Lung (tissue), 12 donors: ENCODE measurements around the gene PRRT2. TPM values are rescaled to one million over a fixed set of nuclear protein-coding genes. Genes with fewer than 3 reads are reported as not detected.
A peak's percentile ranks its signal among the peaks of the same experiment; 100 is the strongest.
"Not testable (repeated sequence)": the region's sequence is repeated elsewhere in the genome, so short reads cannot be mapped to it uniquely, and the experiment has no call there.

Source experiments
- ATAC-seq: fragments of 200-7000 bp; cut with Tn5 transposase; one replicate; pipeline ENCODE4 v1.9.1; 2020; ENCODE audit warnings: moderate number of reproducible peaks; ENCODE audit not compliant: insufficient read depth, low FRiP score
- DNase-seq, 3 donors: peaks; one replicate each; pipeline ENCODE4 v3.0.0-alpha.2; 2013 to 2017
- H3K27ac ChIP-seq, 2 donors: one replicate each; pipeline ENCODE4 v1.5.1; 2013; ENCODE audit warnings: mild to moderate bottlenecking in 2 of 2, moderate library complexity in 2 of 2, control low read depth in 1 of 2, inconsistent platforms in 1 of 2, low read depth in 1 of 2, low read length in 1 of 2
- H3K27me3 ChIP-seq, 3 donors: one replicate each; pipeline ENCODE4 v1.5.1; 2013; ENCODE audit warnings: low read length in 2 of 3; ENCODE audit not compliant: control insufficient read depth in 3 of 3, insufficient read depth in 3 of 3
- H3K36me3 ChIP-seq, 4 donors: one replicate each; pipeline ENCODE4 v1.5.1; 2013; ENCODE audit warnings: low read length in 4 of 4, mild to moderate bottlenecking in 1 of 4, moderate library complexity in 1 of 4; ENCODE audit not compliant: control insufficient read depth in 4 of 4, insufficient read depth in 4 of 4
- H3K4me1 ChIP-seq, 5 donors: one replicate each; pipeline ENCODE4 v1.5.1; 2013; ENCODE audit warnings: low read length in 5 of 5, mild to moderate bottlenecking in 2 of 5, moderate library complexity in 1 of 5; ENCODE audit not compliant: control insufficient read depth in 5 of 5, insufficient read depth in 5 of 5
- H3K4me3 ChIP-seq: one replicate; pipeline ENCODE4 v1.5.1; 2013; ENCODE audit warnings: mild to moderate bottlenecking, control low read depth, moderate library complexity
- H3K9ac ChIP-seq, 2 donors: one replicate each; pipeline ENCODE4 v1.5.1; 2013; ENCODE audit warnings: low read length in 2 of 2, control low read depth in 1 of 2; ENCODE audit not compliant: insufficient read depth in 1 of 2
- H3K9me3 ChIP-seq, 4 donors: one replicate each; pipeline ENCODE4 v1.5.1; 2013; ENCODE audit warnings: low read length in 3 of 4, mild to moderate bottlenecking in 1 of 4, moderate library complexity in 1 of 4; ENCODE audit not compliant: control insufficient read depth in 4 of 4, insufficient read depth in 3 of 4
- WGBS, 2 donors: extraction: QIAGEN DNeasy Blood & Tissue Kit; methylation state at CpG; one replicate each; pipeline ENCODE4 v1.1.7; 2013; 5-methylcytosine and 5-hydroxymethylcytosine counted together
- polyA plus RNA-seq, 2 donors: library from polyadenylated mRNA; stranded (reverse); fragments of 200-250 nt; gene quantifications; one replicate each; pipeline ENCODE4 v1.2.1, GENCODE V29; 2013
- total RNA-seq, 2 donors: library from RNA; depleted of rRNA in 1 of 2; stranded (reverse); fragments of >200 nt in 1 of 2; gene quantifications; one replicate each; pipeline ENCODE4 v1.2.1, GENCODE V29; 2014 to 2021
- TF ChIP-seq, protein P1 (sequence below): IDR thresholded peaks from 2 replicates; pipeline ENCODE4 v1.5.1; 2012; ENCODE audit warnings: mild to moderate bottlenecking; ENCODE audit errors: control extremely low read depth, extremely low read depth
- donor health status: control.
- donor health status: control.
- donor health status: Bipolar disorder and iron deficiency.
- donor health status: healthy.
- donor health status: DM: yes; HTN: yes; CAD: no.

PRRT2 gene
- total and polyA plus RNA-seq, 4 donors: 0.49 to 6.5 (median 1.5) TPM

DNA sequence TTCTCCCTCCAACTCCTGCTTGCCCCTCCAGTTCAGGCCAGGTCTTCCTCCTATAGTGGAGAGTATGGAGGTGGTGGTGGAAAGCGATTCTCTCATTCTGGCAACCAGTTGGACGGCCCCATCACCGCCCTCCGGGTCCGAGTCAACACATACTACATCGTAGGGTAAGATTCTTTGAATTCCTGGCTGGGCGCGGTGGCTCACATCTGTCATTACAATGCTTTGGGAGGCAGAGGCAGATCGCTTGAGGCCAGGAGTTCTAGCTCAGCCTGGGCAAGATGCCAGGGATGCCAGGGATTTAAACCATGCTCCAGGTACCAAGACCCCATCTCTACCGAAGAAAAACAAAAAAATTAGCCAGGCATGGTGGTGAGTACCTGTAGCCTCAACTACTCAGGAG, 32.5 kb upstream of the PRRT2 start:
- TF ChIP-seq, protein P1, sequence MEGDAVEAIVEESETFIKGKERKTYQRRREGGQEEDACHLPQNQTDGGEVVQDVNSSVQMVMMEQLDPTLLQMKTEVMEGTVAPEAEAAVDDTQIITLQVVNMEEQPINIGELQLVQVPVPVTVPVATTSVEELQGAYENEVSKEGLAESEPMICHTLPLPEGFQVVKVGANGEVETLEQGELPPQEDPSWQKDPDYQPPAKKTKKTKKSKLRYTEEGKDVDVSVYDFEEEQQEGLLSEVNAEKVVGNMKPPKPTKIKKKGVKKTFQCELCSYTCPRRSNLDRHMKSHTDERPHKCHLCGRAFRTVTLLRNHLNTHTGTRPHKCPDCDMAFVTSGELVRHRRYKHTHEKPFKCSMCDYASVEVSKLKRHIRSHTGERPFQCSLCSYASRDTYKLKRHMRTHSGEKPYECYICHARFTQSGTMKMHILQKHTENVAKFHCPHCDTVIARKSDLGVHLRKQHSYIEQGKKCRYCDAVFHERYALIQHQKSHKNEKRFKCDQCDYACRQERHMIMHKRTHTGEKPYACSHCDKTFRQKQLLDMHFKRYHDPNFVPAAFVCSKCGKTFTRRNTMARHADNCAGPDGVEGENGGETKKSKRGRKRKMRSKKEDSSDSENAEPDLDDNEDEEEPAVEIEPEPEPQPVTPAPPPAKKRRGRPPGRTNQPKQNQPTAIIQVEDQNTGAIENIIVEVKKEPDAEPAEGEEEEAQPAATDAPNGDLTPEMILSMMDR: no peak
- Histone ChIP-seq H3K27me3 (no peaks in the 10 kb centered on the region), H3K27ac (no peak overlapping the region), H3K36me3 (no peaks in the 10 kb centered on the region), H3K9ac (no peak overlapping the region), H3K4me3 (no peak overlapping the region), H3K9me3 (no peaks in the 10 kb centered on the region), H3K4me1 (peaks cover 0 to 3% (median 0%) of the 10 kb centered on the region in 5 donors)
- no peak for DNase-seq
- no peak for ATAC-seq
- WGBS, 2 donors: 56 to 78% methylated on average over 10 of the region's 10 CpGs

DNA sequence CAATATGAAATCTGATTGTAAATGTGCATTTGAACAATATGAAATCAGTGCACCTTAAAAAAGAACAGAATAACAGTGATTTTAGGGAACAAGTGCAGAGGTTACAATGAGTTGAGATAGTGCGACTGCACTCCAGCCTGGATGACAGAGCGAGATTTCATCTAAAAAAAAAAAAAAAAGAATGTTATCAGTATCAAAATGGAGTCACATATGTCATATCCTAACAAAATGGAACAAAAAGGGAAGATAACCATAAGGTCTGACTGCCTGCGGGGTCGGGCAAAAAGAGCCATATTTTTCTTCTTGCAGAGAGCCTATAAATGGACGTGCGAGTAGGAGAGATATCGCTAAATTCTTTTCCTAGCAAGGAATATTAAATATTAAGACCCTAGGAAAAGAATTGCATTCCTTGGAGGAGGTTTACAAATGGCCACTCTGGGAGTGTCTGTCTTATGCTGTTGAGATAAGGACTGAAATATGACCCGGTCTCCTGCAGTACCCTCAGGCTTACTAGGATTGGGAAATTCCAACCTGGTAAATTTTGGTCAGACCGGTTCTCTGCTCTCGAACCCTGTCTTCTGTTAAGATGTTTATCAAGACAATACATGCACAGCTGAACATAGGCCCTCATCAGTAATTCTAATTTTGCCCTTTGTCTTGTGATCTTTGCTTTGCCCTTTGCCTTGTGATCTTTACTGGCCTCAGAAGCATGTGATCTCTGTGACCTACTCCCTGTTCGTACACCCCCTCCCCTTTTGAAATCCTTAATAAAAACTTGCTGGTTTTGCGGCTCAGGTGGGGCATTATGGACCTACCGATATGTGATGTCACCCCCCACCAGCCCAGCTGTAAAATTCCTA, 28.7 kb upstream of the PRRT2 start:
- H3K9ac ChIP-seq, ATAC-seq, H3K36me3 ChIP-seq, H3K27me3 ChIP-seq, H3K9me3 ChIP-seq, H3K4me1 ChIP-seq, H3K27ac ChIP-seq, H3K4me3 ChIP-seq: not testable (repeated sequence)
- peak; percentile 35 to 71 (median 37) for DNase-seq
- WGBS, 2 donors: 62 to 85% methylated on average over 13 of the region's 13 CpGs

DNA sequence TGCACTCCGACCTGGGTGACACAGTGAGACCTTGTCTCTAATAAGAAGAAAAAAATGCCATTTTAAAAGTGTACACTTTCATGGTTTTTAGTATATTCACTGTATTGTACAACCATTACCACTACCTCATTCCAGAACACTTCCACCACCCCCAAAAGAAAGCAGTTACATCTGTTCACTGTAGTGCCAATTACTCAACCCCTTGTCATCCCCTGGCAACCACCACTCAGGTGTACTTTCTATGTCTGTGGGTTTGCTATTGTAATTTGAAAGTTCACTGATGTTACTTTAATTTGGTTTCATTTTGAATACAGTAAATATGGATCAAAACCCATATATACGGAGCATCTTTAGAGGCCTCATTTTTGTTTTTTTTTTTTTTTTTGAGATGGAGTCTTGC, 27.8 kb upstream of the PRRT2 start:
- Histone ChIP-seq H3K27ac (no peak overlapping the region), H3K27me3 (no peaks in the 10 kb centered on the region), H3K4me1 (peaks cover 0 to 5% (median 1%) of the 10 kb centered on the region in 5 donors), H3K9me3 (no peaks in the 10 kb centered on the region), H3K9ac (no peak overlapping the region), H3K36me3 (no peaks in the 10 kb centered on the region), H3K4me3 (no peak overlapping the region)
- TF ChIP-seq, protein P1: no peak
- DNase-seq: no peak
- ATAC-seq: no peak
- WGBS, 2 donors: 95 to 98% methylated on average over 2 of the region's 2 CpGs

DNA sequence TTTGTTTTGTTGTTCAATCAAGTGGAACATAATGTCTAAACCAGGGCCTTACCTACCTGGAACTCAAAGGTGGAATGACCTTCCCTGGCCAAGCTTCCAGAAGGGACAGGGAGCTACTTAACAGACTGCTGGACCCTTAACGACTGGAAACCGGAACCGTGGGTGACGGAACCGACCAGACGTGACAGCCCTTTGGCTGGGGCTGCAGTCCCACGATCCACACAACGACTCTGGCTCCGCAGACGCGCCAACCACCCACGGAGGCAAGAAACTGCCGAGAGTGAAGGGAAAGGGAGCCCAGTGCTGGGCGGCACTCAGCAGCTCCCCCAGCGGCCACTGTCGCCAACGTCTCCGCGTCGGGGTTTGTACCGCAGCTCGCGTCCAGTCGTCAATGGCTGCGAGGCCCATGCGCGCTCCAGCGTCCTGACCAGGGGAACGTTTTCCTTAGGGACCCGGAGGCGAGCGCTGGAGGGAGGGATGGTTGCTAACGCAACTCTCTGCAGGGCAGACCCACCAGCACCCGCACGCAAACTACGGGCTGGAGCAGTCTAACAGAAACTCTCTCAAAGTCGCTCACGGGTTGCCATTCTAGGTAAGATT, 27.0 kb upstream of the PRRT2 start:
- 18 to 25% methylated on average over 38 of the region's 38 CpGs for WGBS, 2 donors
- Histone ChIP-seq H3K4me3 (no peak overlapping the region), H3K27me3 (no peaks in the 10 kb centered on the region), H3K36me3 (no peaks in the 10 kb centered on the region), H3K9ac (peak overlapping the region in 1 of 2 donors; percentile 24), H3K27ac (no peak overlapping the region), H3K9me3 (no peaks in the 10 kb centered on the region), H3K4me1 (peaks cover 0 to 11% (median 3%) of the 10 kb centered on the region in 5 donors)
- peak; percentile 83 for ATAC-seq
- DNase-seq: peak; percentile 72 to 77 (median 73)
- TF ChIP-seq, protein P1: peak; percentile 62

DNA sequence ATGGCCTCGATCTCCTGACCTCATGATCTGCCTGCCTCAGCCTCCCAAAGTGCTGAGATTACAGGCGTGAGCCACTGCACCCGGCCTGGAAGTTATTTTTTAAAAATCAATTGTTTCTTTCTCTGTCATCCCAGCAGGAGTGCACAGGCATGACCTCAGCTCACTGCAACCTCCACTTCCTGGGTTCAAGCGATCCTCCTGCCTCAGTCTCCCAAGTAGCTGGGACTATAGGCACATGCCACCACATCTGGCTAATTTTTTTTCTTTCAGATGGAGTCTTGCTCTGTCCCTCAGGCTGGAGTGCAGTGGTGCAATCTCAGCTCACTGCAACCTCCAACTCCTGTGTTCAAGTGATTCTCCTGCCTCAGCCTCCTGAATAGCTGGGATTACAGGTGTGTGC, 24.8 kb upstream of the PRRT2 start:
- ATAC-seq: not testable (repeated sequence)

More for the DNA sequence above, 24.8 kb upstream of the PRRT2 start:
- not testable (repeated sequence) for H3K4me3 ChIP-seq, H3K27ac ChIP-seq, H3K36me3 ChIP-seq, H3K9me3 ChIP-seq, DNase-seq, H3K27me3 ChIP-seq, H3K9ac ChIP-seq
- peaks cover 4 to 24% (median 8%) of the 10 kb centered on the region in 5 donors for H3K4me1 ChIP-seq
- 88 to 93% methylated on average over 4 of the region's 4 CpGs for WGBS, 2 donors
